GM18909 (cell line): ENCODE data around the gene CARNS1.

Source experiments
- ATAC-seq: cut with Tn5 transposase; IDR thresholded peaks from one replicate; pipeline ENCODE4 v1.9.1; 2021; ENCODE audit warnings: mild to moderate bottlenecking; ENCODE audit not compliant: unreplicated experiment, poor library complexity

CARNS1 gene

DNA sequence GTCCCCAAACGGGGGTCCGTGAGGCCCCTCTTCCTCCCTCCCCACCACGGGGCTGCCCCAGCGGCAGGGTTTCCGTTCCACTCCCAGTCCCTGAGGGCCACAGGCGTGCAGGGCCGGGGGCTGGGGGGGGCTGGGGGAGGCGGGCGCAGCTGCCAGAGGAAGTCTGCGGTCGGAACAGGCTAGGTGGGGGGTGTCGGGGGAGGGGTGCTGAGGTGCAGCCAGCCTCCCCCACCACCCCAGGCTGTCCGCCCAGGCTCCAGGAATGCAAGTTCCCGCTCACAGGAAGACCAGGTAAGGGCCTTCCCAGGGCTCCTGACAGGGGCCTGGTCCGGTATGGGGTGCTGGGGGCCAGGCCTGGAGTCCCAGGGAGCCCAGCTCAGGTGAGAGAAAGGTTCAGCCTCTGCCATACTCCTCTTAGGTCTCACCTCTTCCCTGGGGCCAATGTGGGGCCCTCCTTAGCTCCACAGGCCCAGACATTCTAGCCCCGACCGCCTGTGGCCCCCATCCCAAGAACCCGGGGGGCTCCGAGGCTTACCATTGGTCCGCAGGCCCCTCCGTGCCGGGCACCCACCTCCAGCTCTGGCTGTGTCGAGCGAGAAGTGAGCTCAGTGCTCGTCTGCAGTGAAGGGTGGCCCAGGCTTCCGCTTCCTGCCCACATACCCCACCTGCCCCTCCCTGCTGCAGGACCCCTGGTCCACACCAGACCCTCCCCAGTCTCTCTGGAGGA is 21.8 kb downstream of the CARNS1 start, which contains the start of gene PTPRCAP:
PTPRCAP (minus strand) TSS at position 601 of the 727 bp plus-strand sequence; CDS start at position 538, 63 bp downstream.
- peak; percentile 31 for ATAC-seq

DNA sequence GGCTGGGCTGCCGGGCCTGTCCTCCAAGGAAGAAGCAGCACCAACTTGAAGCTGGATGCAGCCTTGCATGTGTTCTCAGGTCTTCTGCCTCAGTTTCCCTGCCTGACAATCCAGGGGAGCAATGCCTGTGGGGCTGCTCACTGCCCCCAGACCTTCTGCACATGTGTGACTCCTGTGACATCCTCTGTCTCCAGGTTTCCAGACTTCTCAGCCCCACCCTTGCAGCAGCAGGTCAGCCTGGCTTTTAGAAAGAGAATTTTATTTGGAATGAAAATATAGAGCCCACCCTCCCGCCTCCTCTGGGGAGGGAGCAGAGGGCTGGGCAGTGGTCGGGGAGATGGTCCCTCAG is 22.3 kb downstream of the CARNS1 start:
- ATAC-seq, result no peak

DNA sequence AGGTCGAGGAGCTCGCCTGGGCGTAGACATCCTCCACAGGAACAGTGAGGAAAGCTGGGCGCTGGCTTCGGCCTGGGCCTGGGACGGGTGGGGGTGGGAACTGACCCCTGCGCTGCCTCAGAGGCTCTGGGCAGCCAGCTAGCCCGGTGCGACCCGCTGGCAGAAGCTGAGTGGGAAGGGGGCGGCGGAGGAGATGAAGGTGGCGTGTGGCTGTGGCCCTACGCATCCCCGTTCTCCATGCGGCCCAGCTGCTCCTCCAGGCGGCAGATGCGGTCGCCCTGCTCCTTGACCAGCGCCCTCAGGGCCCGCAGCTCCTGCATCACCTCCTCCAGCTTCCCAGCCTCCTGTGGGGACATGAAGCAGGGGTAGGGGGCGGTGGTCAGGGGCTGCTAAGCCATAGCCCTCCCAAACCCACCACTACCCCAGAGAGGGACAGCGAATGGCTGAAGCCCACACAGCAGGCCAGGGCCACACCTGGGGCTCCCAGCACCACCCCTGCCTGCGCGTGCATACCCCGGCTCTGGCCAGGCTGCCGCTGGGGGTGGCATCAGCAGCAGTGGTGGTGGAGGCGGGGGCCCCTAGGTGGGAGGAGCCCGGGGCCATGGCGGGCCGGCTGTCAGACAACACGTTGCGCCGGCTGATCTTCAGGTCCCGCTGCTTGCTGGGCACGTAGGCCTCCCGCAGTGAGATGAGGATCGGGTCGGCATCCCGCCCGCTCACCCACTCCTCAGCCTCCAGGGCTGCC is 22.9 kb downstream of the CARNS1 start:
- no peak for ATAC-seq

DNA sequence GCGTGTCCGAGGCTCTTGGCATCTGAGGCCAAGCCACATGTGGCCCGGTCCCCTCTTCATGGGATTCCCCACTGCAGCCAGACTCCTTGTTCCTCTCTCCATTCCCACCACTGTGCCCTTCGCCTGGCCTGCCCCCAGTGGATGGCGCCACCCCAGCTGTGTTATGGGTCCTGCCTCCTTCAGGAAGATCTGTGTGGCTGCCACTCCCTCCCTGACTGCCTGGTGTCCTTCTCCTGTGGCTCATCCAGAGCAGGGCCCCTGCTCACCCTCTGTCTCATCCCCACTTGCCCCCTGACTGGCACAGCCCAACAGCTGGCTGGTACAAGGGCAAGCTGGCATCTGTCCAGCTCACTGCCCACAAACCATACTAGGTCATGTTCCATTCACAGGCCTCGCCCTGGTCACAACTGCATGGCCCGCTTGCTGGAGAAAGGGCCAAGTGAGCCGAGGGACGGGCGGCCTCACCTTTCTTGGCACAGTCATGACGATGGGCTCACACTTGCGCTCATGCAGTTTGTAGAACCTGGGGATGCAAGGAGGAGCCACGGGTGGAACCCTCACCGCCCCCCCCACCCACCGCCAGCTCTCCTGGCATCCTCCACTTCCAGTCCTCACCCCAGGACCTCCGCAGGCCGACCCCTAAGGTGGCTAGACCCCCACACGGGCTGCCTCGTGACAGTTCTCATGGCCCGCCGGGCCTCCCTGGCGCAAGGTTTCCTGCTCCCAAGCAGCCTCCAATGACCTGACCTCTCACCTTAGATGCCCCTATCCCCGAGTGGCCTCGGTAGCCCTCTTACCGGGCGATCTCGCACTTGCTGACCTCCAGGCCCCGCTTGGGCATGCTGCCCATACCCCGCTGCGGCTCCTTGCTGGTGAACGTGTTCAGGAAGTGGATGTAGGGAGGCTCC is 24.1 kb downstream of the CARNS1 start:
- ATAC-seq, result no peak

DNA sequence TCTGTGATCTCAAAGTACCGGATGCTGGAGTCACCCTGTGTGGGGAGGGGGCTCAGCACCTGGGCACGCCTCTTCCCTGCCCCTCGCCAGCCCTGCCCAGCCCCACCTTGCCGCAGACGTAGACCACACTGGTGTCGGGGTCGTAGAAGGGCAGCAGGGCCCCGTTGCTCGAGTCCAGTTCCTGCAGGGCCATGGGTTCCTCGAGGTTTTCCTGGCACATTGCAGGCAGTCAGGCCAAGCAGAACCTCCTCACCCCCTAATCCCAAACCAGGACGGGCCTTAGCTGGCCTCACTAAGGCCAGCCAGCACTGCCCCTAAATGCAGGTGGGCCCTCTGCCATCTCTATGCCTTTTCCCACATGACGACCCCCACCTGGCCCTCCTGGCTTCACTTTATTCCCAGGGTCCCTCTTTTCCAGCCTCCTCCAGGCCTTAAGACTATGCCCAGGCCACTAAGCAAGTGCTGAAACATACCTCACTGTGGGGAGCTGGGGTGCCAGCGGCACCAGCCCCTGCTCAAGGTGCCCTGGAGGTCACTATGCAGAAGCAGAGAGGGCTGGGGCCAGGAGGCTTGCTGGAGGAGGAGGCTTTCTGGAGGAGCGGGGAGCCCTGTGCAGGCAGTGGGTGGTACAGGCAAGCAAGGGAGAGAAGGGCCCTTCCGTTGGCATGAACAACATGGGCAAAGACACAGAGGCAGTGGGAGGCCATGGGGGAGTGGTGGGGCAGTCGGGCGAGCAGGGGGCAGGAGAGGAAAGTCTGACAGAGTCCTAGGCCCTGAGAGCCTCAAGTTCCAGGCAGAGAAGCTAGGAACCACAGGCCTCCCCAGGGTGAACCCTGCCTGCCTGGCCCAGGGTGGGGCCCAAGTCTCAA is 25.0 kb downstream of the CARNS1 start:
- no peak for ATAC-seq

DNA sequence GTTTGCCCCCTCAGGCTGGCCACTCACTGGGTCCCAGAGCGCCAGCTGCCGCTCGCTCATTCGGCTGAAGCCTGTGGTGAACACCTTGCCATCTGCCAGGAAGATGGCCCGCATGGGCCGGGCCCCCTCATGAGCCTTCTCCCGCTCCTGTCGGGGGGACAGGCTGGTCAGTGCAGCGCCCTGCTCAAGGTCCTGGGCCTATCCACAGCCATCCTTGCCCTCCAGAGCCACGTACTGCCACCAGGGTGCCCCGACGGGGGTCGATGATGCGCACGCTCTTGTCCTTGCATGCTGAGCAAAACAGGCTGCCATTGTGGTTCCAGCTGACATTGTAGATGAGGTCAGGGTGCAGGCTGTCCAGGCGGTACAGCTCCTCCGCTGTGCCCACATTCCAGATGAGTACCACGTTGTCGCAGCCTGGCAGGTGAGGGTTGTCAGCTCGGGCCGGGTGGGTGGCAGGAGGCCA is 25.7 kb downstream of the CARNS1 start:
- no peak for ATAC-seq

DNA sequence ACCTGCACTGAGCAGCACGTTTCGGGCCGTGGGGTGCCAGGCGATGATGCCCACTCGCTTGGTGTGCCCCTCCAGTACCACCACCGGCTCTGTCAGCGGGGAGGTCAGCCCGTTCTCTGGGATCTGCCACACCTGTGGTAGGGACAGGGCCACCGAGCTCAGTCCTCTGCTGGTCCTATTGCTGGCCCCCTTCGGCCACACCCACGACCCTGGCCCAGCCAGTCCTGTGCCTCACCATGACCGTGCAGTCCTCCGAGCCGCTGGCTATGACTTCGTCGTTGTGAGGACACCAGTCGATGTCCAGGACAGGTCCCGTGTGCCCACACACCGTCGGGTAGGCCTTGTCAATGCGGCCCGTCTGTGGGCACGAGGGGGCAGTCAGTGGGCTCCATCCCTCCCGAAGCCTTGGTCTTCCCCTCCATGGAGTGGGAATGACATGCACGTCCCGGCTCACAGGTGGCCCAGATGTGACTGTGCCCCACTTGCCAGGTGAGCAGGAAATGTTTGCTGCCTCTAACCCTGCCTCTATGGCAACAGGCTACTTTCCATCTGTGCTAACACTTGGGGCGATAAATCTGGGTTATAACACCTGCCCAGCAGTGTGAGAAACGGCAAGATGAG is 26.4 kb downstream of the CARNS1 start:
- ATAC-seq, result no peak

DNA sequence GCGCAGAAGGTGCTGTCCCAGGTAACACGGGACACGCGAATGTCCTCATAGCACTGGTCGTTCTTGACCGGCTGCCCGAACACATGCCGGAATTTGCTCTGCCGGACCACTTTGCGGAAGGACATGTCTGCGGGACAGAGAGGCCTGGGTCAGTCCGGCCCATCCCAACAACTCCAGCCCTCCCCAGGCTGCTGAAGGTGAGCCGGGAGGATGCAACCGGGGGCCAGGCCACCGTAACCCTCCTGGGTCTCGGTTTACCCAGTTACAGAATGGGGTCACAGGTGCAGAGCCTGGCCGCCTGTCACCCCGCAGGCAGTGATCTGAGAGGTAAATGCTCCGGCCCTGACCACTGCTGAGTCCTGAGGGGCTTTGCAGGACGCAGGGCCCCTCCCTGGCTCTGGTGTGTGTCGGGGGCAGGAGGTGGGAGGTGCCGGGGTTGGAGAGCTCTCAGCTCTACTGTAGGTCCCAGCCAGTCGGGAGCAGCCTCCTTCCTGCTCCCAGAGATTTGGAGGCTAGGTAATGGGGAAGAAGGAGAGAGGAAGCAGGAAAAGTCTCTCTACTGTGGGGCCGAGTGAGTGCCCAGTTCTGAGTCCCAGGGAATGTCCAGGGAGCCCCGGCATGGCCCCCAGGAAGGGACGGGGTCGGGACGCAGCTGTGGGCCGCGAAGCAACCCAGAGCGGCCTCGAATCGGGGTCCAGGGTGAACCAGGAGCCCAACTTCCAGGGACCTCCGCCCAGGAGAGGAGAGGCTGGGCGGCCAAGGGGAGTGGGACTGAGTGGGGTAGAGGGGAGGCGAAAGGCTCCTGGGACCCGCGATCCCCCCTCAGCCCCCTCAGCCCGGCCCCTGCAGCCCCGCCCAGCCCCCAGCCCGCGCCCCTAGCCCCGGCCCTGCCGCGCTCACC is 27.3 kb downstream of the CARNS1 start:
- ATAC-seq, result no peak

DNA sequence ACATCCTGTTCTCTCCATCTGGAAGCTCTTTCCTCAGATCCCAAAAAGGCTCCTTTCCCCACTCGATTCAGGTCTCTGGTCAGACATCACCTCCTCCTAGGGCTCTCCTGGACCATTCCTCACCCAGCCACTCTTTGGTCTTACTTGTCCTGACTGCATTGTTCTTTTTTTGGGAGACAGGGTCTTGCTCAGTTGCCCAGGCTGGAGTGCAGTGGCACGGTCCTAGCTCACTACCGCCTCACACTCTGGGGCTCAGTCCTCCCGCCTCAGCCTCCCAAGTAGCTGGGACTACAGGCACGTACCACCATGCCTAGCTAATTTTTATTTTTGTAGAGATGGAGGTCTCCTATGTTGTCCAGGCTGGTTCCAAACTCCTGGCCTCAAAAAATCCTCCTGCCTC is 30.0 kb downstream of the CARNS1 start:
- ATAC-seq, result no peak

DNA sequence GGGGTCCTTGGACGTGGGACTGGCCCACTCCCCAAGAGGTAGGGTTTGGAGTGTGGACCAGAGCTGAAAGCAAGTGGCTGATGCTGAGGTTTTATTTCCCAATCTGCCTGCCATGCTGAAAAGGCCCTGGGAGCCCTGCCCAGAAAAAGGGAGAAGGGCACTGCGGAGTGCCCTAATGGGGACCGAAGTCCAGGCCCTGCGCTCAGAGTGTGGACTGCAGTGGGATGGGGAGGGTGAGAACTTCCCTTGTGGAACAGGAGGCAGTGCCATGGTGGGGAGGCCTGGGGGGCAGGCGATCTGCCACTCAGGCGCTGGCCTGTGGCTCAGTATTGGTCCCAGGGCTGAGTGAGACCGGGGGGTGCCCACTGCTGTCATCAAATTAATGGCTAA is 32.7 kb downstream of the CARNS1 start:
- no peak for ATAC-seq

DNA sequence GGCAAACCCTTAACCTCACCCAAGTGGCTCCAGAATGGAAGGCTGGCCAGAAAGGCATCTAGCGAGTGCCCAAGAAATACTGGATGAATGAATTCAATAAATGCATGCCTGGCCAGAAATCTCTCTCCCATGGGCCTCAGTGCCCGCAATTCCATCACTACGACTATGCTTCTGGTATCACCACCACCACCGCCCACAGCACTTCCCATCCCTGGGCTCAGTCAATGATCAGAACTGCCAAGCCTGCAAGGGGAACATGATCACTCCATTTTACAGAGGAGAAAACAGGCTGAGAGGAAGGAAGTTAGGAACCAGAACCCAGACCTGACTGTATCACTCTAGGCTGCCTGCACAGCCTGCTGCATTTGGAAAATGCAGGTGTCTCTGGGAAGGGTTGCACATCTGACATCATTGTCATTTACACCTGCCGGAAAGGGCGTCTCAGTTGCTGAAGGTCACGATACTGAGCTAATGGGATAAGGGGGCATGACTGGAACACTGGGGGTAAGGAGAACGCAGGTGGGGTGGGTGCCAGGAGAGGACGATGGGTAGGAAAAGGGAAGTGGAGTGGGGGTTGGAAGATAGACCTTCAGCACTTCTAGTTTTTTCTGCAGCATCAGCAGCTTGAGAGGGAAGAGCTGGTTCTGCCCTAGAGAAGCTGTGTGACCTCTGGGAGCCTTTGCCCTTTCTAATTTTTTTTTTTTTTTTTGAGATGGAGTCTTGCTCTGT is 33.8 kb downstream of the CARNS1 start:
- ATAC-seq, result no peak

DNA sequence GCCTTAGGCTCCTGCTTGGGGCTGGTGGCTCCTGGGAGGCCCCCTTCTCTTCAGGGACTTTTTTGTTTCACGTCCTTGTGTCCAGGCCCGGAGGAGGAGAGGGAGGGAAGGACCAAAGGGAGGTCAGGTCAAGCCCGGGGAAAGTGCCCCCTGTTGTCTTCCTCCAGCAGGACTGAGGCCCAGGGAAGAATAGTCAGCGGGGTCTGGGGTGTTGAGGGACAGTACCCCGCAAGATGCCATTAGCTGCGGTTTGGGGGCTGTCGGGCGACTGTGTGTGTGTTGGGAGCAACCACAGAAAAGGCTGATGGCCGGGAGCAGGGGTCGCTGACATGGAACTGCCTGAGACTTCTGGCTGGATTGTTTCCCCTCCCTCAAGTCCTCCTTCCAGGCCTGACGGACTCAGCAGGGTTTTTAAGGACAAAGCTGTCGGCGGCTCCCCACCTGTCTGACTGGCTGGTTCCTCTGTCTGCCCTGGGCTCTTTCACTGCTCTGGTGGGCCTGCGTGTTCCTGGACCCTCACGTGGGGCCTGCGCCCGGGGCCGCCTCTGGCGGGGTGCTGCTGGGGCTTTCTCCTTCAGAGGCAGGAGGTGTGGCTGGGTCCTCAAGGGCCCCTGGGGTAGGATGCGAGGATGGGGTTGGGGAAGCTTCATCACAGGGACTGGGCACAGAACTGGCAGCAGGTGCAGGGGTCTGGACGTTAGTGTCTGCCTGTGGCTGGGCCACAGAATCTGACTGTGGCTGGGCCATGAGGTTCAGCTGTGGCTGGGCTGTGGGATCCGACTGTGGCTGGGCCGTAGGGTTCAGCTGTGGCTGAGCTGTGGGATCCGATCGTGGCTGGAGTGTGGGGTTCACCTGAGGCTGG is 35.5 kb downstream of the CARNS1 start:
- no peak for ATAC-seq

DNA sequence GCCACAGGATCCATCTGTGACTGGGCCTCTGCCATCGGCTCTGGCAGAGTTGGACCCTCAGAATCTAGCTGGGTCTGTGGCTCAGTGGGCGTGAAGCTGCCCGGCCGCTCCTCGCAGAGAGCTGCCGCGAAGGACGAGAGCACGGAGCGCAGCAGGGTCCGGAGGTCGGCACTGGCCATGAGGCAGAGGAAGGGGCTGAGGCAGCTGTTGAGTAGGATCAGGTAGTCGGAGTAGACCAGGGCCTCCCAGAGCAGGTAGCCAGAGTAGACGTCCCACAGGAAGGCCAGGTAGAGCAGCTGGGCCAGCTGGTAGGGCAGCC is 36.1 kb downstream of the CARNS1 start:
- no peak for ATAC-seq

DNA sequence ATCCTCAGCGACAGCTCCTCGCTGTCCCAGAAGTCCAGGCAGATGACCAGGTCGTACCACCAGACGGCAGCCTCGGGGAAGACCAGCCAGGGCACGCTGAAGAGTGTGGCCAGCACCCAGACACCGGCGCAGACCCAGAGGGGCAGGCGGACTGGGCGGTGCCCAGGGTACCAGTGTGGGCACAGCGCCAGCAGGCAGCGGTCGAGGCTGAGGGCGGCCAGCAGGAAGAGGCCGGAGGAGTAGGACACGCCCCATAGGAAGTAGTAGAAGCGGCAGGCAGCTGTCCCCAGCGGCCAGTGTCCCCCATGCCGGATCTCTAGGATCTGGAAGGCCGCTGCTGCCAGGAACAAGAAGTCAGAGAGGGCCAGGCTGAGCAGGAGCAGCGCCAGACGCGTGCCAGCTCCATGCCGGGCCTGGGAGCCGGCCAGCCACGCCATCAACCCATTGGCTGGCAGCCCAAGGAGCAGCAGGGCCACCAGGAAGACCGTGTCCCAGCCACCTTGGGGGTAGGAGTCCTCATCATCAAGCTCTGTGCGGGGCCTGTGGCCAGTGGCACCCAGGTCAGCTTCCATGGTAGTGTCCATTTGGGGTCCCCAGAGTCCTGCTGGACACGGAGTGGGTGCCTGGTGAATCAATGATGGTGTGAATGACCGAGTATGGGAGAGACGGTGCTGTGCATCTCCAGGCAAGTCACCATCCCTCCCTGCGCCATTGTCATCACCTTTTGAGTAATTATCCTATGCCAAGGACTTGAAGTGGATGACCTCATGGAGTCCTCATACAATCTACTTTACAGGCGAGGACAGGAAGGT is 36.9 kb downstream of the CARNS1 start, which contains the start of gene GPR152:
GPR152 (minus strand) TSS at position 589 of the 812 bp plus-strand sequence; CDS start at position 584, 5 bp downstream.
- no peak for ATAC-seq

DNA sequence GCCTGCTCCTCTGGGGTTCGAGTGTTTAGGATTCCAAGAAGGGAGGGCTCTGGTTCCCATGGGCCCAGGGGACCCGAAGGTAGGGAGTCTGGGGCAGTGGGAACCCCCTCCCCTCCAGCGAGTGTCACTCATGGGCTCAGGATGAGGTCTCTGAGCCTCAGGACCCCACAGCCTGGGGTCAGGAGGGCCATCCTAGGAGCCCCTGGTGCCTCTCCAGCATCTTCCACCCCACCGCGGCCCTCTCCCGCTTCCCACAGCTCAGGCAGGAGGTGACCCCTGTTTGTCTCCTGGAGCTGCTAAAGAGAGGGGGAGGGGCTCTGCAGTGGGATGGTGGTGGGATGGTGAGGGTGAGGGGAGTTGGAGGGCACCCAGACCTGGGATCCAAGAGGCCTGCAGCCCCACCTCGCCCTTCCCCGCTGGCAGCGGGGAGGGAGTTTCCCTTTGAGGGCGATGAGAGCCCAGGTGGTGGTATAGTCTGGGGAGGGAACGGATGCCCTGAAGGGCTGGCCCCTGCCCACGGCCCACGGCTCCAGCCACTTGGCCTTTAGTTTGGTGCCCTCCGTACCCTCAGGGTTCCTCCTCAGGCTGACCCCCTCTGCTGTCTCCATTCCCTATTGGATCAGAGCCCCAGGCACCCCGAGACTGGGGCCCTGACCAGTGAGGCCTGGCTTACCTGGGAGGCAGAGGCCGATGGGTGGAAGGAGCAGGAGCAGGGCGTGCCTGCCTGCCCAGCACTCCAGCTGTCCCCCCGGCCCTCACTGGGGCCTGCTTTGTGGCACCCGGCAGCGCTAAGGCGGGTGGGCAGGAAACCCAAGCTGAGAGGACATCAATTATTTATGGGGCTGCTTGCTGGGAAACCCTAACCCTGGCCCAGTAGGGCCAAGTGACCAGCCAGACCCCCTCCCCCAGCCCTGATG is 38.6 kb downstream of the CARNS1 start:
- ATAC-seq, result no peak
